Ectodermal cell (in vitro differentiated cells): ENCODE results near the gene PRAMEF12.
"Not testable (repeated sequence)": the region's sequence is repeated elsewhere in the genome, so short reads cannot be mapped to it uniquely, and the experiment has no call there.

ENCODE experiments used
- H3K27ac ChIP-seq: 2 replicates; pipeline ENCODE4 v1.7.0; 2013; ENCODE audit warnings: mild to moderate bottlenecking, low read depth, low read length; ENCODE audit not compliant: insufficient read depth, poor library complexity, severe bottlenecking
- H3K27me3 ChIP-seq: 2 replicates; pipeline ENCODE4 v1.7.0; 2013; ENCODE audit warnings: mild to moderate bottlenecking, low read length; ENCODE audit not compliant: insufficient read depth, control insufficient read depth, poor library complexity, severe bottlenecking
- H3K36me3 ChIP-seq: one replicate; pipeline ENCODE4 v1.7.0; 2013; ENCODE audit warnings: low read length; ENCODE audit not compliant: control insufficient read depth, insufficient read depth
- H3K4me1 ChIP-seq: one replicate; pipeline ENCODE4 v1.7.0; 2013; ENCODE audit warnings: low read length; ENCODE audit not compliant: control insufficient read depth, insufficient read depth
- H3K4me3 ChIP-seq: 2 replicates; pipeline ENCODE4 v1.7.0; 2013; ENCODE audit warnings: low read depth, low read length, control low read depth; ENCODE audit not compliant: insufficient read depth
- H3K9me3 ChIP-seq: 2 replicates; pipeline ENCODE4 v1.7.0; 2013; ENCODE audit warnings: mild to moderate bottlenecking, low read length, moderate library complexity; ENCODE audit not compliant: control insufficient read depth
- WGBS, 2 experiments: methylation state at CpG; one replicate each; pipeline ENCODE4 v1.1.7; 2013; ENCODE audit warnings: missing lambda C conversion rate in 2 of 2; 5-methylcytosine and 5-hydroxymethylcytosine counted together

PRAMEF12 gene

DNA sequence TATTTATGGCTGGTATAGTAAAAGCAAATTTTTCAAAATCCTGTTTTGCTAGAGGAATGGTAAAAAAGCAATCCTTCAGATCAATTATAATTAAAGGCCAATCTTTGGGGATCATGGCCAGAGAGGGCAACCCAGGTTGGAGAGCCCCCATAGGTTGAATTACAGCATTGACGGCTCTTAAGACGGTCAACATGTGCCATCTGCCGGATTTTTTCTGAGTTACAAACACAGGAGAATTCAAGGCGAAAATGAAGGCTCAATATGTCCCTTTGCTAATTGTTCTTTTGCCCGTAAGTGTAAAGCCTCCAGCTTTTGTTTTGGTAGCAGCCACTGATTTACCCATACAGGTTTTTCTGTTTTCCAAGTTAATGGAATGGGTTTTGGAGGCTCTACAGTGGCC, 8.0 kb downstream of the PRAMEF12 start:
- H3K36me3 ChIP-seq, H3K4me3 ChIP-seq, H3K4me1 ChIP-seq, H3K9me3 ChIP-seq, H3K27me3 ChIP-seq, H3K27ac ChIP-seq: not testable (repeated sequence)
- WGBS, 2 experiments: 31 to 36% methylated on average over 3 of the region's 5 CpGs

- not testable (repeated sequence) for H3K36me3 ChIP-seq, H3K27me3 ChIP-seq, H3K4me3 ChIP-seq, H3K4me1 ChIP-seq, H3K27ac ChIP-seq, H3K9me3 ChIP-seq
- 48 to 57% methylated on average over 6 of the region's 7 CpGs for WGBS, 2 experiments
Observed at GRCh38 chr1:12783783-12784182, 10.2 kb downstream of the PRAMEF12 start.

DNA sequence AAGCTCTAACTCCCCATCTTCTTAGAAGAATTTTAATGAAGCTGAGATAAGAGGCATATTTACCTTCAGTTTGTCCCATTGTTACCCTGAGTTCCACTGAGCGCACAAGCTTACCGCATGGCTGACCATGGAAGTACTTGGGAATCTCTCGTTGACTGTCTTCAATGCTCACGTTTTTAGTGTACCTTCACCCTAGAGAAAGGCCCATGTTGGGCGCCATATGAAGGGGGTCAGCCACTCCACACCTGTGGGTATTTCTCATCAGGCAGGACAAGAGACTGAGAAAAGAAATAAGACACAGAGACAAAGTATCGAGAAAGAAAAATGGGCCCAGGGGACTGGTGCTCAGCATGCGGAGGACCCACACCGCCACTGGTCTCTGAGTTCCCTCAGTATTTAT, 11.2 kb downstream of the PRAMEF12 start:
- H3K4me1 ChIP-seq, H3K36me3 ChIP-seq, H3K4me3 ChIP-seq, H3K27me3 ChIP-seq, H3K9me3 ChIP-seq, H3K27ac ChIP-seq: not testable (repeated sequence)
- 93 to 95% methylated on average over 6 to 7 of the region's 8 CpGs for WGBS, 2 experiments

- not testable (repeated sequence) for H3K9me3 ChIP-seq, H3K27ac ChIP-seq, H3K36me3 ChIP-seq, H3K27me3 ChIP-seq, H3K4me1 ChIP-seq, H3K4me3 ChIP-seq
- 88% methylated on average over 2 of the region's 5 CpGs; no CpG with 5 or more reads in 1 of the 2 experiments for WGBS, 2 experiments
Observed at GRCh38 chr1:12791097-12791496, 17.6 kb downstream of the PRAMEF12 start, which contains the start of gene PRAMEF1. Gene PRAMEF1 (plus strand): TSS chr1:12791397. CDS start chr1:12793228, 1,831 bp downstream.

DNA sequence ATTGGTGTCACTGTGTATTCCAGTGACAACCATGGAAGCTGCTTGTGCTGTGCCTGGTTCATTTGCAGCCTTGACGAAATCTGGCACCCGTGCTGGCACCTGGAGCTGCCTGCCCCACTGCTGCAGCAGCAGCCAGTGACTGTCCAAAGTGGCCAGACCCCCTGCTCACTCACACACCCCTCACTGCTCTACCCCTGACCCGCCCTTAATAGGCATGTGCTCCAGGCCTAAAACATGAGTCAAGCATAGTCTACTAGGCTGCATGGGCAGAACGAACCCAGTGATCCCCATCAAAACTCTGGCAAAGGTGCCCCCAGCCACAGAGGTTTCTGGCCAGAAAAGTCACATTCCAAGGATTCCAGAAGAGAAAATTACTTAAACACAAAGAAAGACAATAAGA, 25.4 kb downstream of the PRAMEF12 start:
- H3K27ac ChIP-seq: no peak overlapping the region
- H3K36me3 ChIP-seq: no peaks in the 10 kb centered on the region
- H3K9me3 ChIP-seq: peaks cover 2% of the 10 kb centered on the region
- 64 to 68% methylated on average over 4 of the region's 4 CpGs for WGBS, 2 experiments
- no peak overlapping the region for H3K4me3 ChIP-seq
- no peaks in the 10 kb centered on the region for H3K27me3 ChIP-seq
- H3K4me1 ChIP-seq: no peaks in the 10 kb centered on the region

DNA sequence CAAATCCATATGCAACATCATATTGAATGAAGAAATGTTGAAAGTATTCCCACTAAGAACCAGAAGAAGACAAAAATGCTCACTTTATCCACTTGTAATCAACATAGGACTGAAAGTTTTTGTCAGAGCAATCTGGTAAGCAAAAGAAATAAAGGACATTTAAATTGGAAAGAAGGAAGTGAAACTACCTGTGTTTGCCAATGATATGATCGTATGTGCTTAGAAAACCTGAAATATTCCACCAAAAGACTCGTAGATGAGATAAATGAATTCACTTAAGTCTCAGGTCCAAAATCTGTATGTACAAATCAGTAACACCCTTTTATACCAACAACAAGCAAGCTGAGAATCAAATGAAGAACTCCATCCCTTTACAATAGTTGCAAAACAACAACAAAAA, 26.2 kb downstream of the PRAMEF12 start:
- Histone ChIP-seq H3K27ac (no peak overlapping the region), H3K27me3 (no peaks in the 10 kb centered on the region), H3K36me3 (no peaks in the 10 kb centered on the region), H3K4me3 (no peak overlapping the region), H3K9me3 (peaks cover 2% of the 10 kb centered on the region), H3K4me1 (no peaks in the 10 kb centered on the region)
- WGBS, 2 experiments: 78 to 89% methylated on average over 2 of the region's 2 CpGs

GRCh38 chr1:12809933-12810332, 36.4 kb downstream of the PRAMEF12 start:
- H3K4me1 ChIP-seq: no peaks in the 10 kb centered on the region
- no peaks in the 10 kb centered on the region for H3K36me3 ChIP-seq
- H3K27me3 ChIP-seq: no peaks in the 10 kb centered on the region
- WGBS, 2 experiments: 70 to 75% methylated on average over 1 of the region's 1 CpG
- no peak overlapping the region for H3K4me3 ChIP-seq
- peaks cover 2% of the 10 kb centered on the region for H3K9me3 ChIP-seq
- H3K27ac ChIP-seq: no peak overlapping the region

DNA sequence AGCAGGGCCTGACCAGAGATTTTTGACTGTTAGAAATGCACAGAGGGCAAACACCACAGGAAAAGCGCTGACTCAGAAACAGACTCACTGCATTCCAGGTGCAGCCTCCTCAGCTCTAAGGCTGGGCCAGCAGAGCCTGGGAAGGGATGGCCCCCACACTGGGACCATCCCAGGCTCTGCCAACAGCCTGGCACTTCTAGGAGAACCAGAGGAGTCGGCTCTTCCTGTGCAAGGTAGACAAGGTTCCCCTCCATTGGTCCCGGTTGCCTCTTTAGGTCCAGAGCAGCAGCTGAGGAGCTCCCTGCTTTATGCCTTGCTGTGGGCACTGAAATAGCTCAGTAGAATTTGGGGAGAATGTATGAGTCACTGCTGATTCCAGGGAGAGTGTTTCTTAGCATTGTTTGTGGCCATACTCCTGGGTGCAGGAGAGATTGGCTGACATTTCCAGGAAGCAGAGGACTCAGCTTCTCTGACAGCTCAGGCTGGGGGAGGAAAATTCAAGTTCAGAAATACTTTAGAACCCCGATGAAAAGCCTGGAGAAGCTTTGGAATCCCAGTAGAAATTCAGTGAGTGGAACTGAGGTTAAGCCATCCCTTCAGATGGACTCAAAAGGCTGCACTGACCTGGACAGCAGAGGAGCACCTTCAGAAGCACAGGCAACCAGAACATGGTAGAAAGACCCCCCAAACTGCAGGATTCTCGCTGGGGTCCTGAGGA, 37.3 kb downstream of the PRAMEF12 start:
- no peaks in the 10 kb centered on the region for H3K27me3 ChIP-seq
- H3K27ac ChIP-seq: no peak overlapping the region
- WGBS, 2 experiments: 58 to 59% methylated on average over 5 of the region's 5 CpGs
- peaks cover 2% of the 10 kb centered on the region for H3K9me3 ChIP-seq
- H3K36me3 ChIP-seq: no peaks in the 10 kb centered on the region
- no peak overlapping the region for H3K4me3 ChIP-seq
- H3K4me1 ChIP-seq: no peaks in the 10 kb centered on the region

DNA sequence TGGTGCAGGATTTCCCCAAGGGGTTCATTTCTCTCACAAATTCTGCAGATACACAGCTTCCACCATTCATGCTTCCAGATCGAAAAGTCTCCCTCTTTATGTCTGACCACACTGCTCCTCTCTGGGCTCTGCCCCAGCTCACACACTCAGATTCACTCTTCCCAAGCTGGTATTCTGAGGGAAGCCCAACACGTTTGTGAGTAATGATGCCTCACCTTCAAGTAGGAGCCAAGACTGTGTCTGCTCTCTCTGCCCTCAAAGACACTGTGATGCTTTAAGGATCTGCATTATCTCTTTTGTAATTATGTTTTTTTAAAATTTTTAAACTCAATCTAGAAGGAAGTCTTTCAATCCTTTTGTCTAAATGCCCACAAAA, 37.9 kb downstream of the PRAMEF12 start:
- H3K27me3 ChIP-seq: no peaks in the 10 kb centered on the region
- H3K36me3 ChIP-seq: no peaks in the 10 kb centered on the region
- H3K4me3 ChIP-seq: no peak overlapping the region
- H3K9me3 ChIP-seq: peaks cover 2% of the 10 kb centered on the region
- no peaks in the 10 kb centered on the region for H3K4me1 ChIP-seq
- no peak overlapping the region for H3K27ac ChIP-seq
- WGBS, 2 experiments: 45 to 54% methylated on average over 2 of the region's 2 CpGs

GRCh38 chr1:12819061-12819460, 45.5 kb downstream of the PRAMEF12 start:
- not testable (repeated sequence) for H3K4me3 ChIP-seq, H3K4me1 ChIP-seq, H3K27ac ChIP-seq, H3K27me3 ChIP-seq, H3K36me3 ChIP-seq, H3K9me3 ChIP-seq
- 66 to 73% methylated on average over 6 of the region's 6 CpGs for WGBS, 2 experiments
